Measurements from ENCODE around the gene MORC3.

DNA sequence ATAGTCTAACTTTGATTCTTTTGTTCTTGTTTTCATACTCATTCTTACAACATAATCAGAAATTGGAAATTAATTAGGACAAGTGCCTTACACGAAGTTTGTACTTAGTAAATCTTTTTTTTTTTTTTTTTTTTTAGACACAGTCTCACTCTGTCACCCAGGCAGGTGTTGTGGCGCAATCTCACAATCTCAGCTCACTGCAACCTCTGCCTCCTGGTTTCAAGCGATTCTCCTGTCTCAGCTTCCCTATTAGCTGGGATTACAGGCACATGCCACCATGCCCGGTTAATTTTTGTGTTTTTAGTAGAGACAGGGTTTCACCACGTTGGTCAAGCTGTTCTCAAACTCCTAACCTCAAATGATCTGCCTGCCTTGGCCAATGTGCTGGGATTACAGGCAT lies 77.6 kb downstream of the MORC3 start:
- TF ChIP-seq POLR2AphosphoS5 (IDR thresholded peaks at IDR 0.05; ENCODE audit: low read depth, low read length) (no peak), POLR2A (IDR thresholded peaks at IDR 0.05; ENCODE audit: low read depth, low read length) (no peak), SPI1 (IDR thresholded peaks at IDR 0.05; ENCODE audit: low read depth, low read length) (no peak), POU2F2 (IDR thresholded peaks at IDR 0.05; ENCODE audit: low read depth, low read length) (no peak), TAF1 (IDR thresholded peaks at IDR 0.05; ENCODE audit: low read depth, low read length) (no peak), PAX5 (IDR thresholded peaks at IDR 0.05; ENCODE audit: insufficient read depth, low read length, severe bottlenecking) (no peak)

All from GM12891 (cell line).